Amniotic epithelial cell (primary cell): ENCODE results near the gene MYO10.

Experiments
- DNase-seq: peaks from one replicate; pipeline ENCODE4 v3.0.0-alpha.2; 2010; ENCODE audit warnings: low read depth

The MYO10 gene

GRCh38 chr5:16916262-16916878 is 19.7 kb downstream of the MYO10 start:
- DNase-seq, result peak; percentile 90

GRCh38 chr5:16914584-16914983 is 21.5 kb downstream of the MYO10 start:
- no peak for DNase-seq

GRCh38 chr5:16914108-16914435 is 22.0 kb downstream of the MYO10 start:
- DNase-seq, result no peak

- no peak for DNase-seq
Measured at GRCh38 chr5:16913187-16914107, 22.6 kb downstream of the MYO10 start.

GRCh38 chr5:16912080-16912479 is 24.0 kb downstream of the MYO10 start:
- no peak for DNase-seq

- DNase-seq, result peak; percentile 74
Measured at GRCh38 chr5:16909464-16909863, 26.6 kb downstream of the MYO10 start.

- DNase-seq, result no peak
Measured at GRCh38 chr5:16907270-16907669, 28.8 kb downstream of the MYO10 start.

GRCh38 chr5:16906255-16906654 is 29.8 kb downstream of the MYO10 start:
- no peak for DNase-seq

- DNase-seq, result peak; percentile 65
Measured at GRCh38 chr5:16903480-16904300, 32.4 kb downstream of the MYO10 start.

GRCh38 chr5:16902846-16903245 is 33.2 kb downstream of the MYO10 start:
- DNase-seq, result peak; percentile 98

GRCh38 chr5:16901021-16901644 is 35.0 kb downstream of the MYO10 start:
- DNase-seq, result no peak

- no peak for DNase-seq
Measured at GRCh38 chr5:16899171-16899570, 36.9 kb downstream of the MYO10 start.

GRCh38 chr5:16897800-16898199 is 38.3 kb downstream of the MYO10 start:
- DNase-seq, result no peak

GRCh38 chr5:16897284-16897704 is 38.8 kb downstream of the MYO10 start:
- DNase-seq, result peak; percentile 99

GRCh38 chr5:16896767-16897166 is 39.3 kb downstream of the MYO10 start:
- no peak for DNase-seq

- peak; percentile 92 for DNase-seq
Measured at GRCh38 chr5:16894236-16895057, 41.6 kb downstream of the MYO10 start.

GRCh38 chr5:16891033-16891432 is 45.1 kb downstream of the MYO10 start:
- DNase-seq, result no peak

GRCh38 chr5:16889972-16890519 is 46.0 kb downstream of the MYO10 start:
- DNase-seq, result peak; percentile 81

- peak; percentile 97 for DNase-seq
Measured at GRCh38 chr5:16889203-16889971, 46.7 kb downstream of the MYO10 start.

- peak; percentile 66 for DNase-seq
Measured at GRCh38 chr5:16888694-16889124, 47.4 kb downstream of the MYO10 start.
